ENCODE data around the gene FREY1.

DNA sequence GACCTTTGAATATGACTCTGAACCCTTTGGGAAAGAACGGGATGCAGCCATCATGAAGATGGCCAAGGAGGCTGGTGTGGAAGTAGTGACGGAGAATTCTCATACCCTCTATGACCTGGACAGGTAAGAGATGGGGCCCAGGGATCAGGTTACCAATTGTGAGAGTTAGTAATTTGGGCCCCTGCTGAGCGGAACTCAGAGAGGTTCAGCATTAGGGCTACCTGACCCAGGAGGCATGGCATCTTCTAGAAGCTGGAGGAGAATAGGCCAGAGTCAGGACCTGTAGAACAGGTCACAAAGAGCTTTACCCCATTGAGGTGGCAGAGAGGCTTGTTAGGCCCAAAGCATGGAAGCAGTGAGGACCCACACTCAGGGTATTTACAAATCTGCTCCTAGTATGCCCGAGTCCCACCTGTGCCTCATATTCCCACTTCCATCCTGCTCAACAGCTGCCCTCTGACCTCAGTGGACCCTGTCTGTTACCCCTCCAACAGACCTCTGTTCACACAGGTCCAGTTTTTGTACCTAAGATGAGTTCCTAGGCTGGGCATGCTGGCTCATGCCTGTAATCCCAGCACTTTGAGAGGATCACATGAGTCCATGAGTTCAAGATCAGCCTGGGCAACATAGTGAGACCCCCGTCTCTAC, 48.2 kb downstream of the FREY1 start:
- TF ChIP-seq, protein P1, sequence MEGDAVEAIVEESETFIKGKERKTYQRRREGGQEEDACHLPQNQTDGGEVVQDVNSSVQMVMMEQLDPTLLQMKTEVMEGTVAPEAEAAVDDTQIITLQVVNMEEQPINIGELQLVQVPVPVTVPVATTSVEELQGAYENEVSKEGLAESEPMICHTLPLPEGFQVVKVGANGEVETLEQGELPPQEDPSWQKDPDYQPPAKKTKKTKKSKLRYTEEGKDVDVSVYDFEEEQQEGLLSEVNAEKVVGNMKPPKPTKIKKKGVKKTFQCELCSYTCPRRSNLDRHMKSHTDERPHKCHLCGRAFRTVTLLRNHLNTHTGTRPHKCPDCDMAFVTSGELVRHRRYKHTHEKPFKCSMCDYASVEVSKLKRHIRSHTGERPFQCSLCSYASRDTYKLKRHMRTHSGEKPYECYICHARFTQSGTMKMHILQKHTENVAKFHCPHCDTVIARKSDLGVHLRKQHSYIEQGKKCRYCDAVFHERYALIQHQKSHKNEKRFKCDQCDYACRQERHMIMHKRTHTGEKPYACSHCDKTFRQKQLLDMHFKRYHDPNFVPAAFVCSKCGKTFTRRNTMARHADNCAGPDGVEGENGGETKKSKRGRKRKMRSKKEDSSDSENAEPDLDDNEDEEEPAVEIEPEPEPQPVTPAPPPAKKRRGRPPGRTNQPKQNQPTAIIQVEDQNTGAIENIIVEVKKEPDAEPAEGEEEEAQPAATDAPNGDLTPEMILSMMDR (IDR thresholded peaks at IDR 0.05 in 4 of 5, conservative IDR thresholded peaks at IDR 0.05 in 1 of 5), result no peak
- no peak for TF ChIP-seq POLR2A (IDR thresholded peaks at IDR 0.05)
